Limb (tissue), 2 donors: ENCODE measurements around the gene FAM171A1.
"Not testable (repeated sequence)": the region's sequence is repeated elsewhere in the genome, so short reads cannot be mapped to it uniquely, and the experiment has no call there.

Source experiments
- DNase-seq, 2 donors: peaks; one replicate each; pipeline ENCODE4 v3.0.0-alpha.2; 2016; ENCODE audit errors: extremely low spot score in 2 of 2

The FAM171A1 gene

GRCh38 chr10:15370856-15371701 is at the start of gene FAM171A1:
Gene FAM171A1, minus strand, starts transcription at chr10:15371289. Its CDS starts 237 bp downstream, at chr10:15371052.
- peak; percentile 64 to 82 for DNase-seq

- DNase-seq = no peak
These were observed 49.8 kb upstream of the FAM171A1 start for GRCh38 chr10:15420858-15421257.

- DNase-seq = peak in 1 of 2 donors; percentile 52
These were observed 48.3 kb upstream of the FAM171A1 start for GRCh38 chr10:15419279-15419874.

GRCh38 chr10:15416034-15416433 is 44.9 kb upstream of the FAM171A1 start:
- no peak for DNase-seq

GRCh38 chr10:15411010-15411409 is 39.9 kb upstream of the FAM171A1 start:
- DNase-seq = peak in 1 of 2 donors; percentile 27

GRCh38 chr10:15409350-15409749 is 38.3 kb upstream of the FAM171A1 start:
- DNase-seq = not testable (repeated sequence)

GRCh38 chr10:15408557-15408956 is 37.5 kb upstream of the FAM171A1 start:
- DNase-seq = no peak

GRCh38 chr10:15405319-15405718 is 34.2 kb upstream of the FAM171A1 start:
- DNase-seq = no peak

GRCh38 chr10:15401382-15401781 is 30.3 kb upstream of the FAM171A1 start:
- DNase-seq = no peak

GRCh38 chr10:15400461-15400860 is 29.4 kb upstream of the FAM171A1 start:
- not testable (repeated sequence) for DNase-seq

- no peak for DNase-seq
These were observed 28.1 kb upstream of the FAM171A1 start for GRCh38 chr10:15399060-15399661.

- no peak for DNase-seq
These were observed 24.8 kb upstream of the FAM171A1 start for GRCh38 chr10:15395935-15396334.

GRCh38 chr10:15393139-15393825 is 22.2 kb upstream of the FAM171A1 start:
- peak in 1 of 2 donors; percentile 51 for DNase-seq

GRCh38 chr10:15391491-15391890 is 20.4 kb upstream of the FAM171A1 start:
- no peak for DNase-seq

GRCh38 chr10:15388172-15388571 is 17.1 kb upstream of the FAM171A1 start:
- DNase-seq = not testable (repeated sequence)

- no peak for DNase-seq
These were observed 15.9 kb upstream of the FAM171A1 start for GRCh38 chr10:15387021-15387420.

GRCh38 chr10:15385552-15386455 is 14.7 kb upstream of the FAM171A1 start:
- DNase-seq = no peak

GRCh38 chr10:15381420-15381819 is 10.3 kb upstream of the FAM171A1 start:
- no peak for DNase-seq

GRCh38 chr10:15379078-15379477 is 8.0 kb upstream of the FAM171A1 start:
- no peak for DNase-seq

- DNase-seq = no peak
These were observed 7.5 kb upstream of the FAM171A1 start for GRCh38 chr10:15378569-15378968.

GRCh38 chr10:15374566-15374965 is 3.5 kb upstream of the FAM171A1 start:
- no peak for DNase-seq
